Neural cell (in vitro differentiated cells): ENCODE data around the gene ADGRL3. TPM values are rescaled to one million over a fixed set of nuclear protein-coding genes. Genes with fewer than 3 reads are reported as not detected.

Experiments
- H2AFZ ChIP-seq: fragments of 200-600, 300-800 bp; sonication (generic), shearing (Covaris generic); 2 replicates; pipeline ENCODE4 v1.6.0; 2014; ENCODE audit warnings: low read depth, mild to moderate bottlenecking, antibody characterized with exemption, low read length, moderate library complexity
- H3F3A ChIP-seq: fragments of 200-600 bp; shearing (Covaris generic); 2 replicates; pipeline ENCODE4 v1.6.1; 2016; ENCODE audit warnings: mild to moderate bottlenecking, moderate library complexity, mixed read lengths, antibody characterized with exemption, low read length; ENCODE audit not compliant: insufficient read depth, poor library complexity, severe bottlenecking
- H3K27ac ChIP-seq: fragments of 200-600, 300-800 bp; sonication (generic), shearing (Covaris generic); 2 replicates; pipeline ENCODE4 v1.5.1; 2014; ENCODE audit warnings: mild to moderate bottlenecking, low read length, moderate library complexity
- H3K27me3 ChIP-seq: fragments of 300-800, 200-600 bp; sonication (generic), shearing (Covaris generic); 2 replicates; pipeline ENCODE4 v1.6.0; 2014; ENCODE audit warnings: mild to moderate bottlenecking, low read depth, low read length, moderate library complexity; ENCODE audit not compliant: insufficient read depth
- H3K36me3 ChIP-seq: fragments of 300-800, 200-600 bp; sonication (generic), shearing (Covaris generic); 2 replicates; pipeline ENCODE4 v1.5.1; 2014; ENCODE audit warnings: mild to moderate bottlenecking, antibody characterized with exemption, low read length, moderate library complexity; ENCODE audit not compliant: insufficient read depth
- H3K4me2 ChIP-seq: fragments of 300-800, 200-600 bp; sonication (generic), shearing (Covaris generic); 2 replicates; pipeline ENCODE4 v1.6.0; 2014; ENCODE audit warnings: mild to moderate bottlenecking, low read length
- H3K4me3 ChIP-seq: fragments of 300-800, 200-600 bp; sonication (generic), shearing (Covaris generic); 2 replicates; pipeline ENCODE4 v1.5.1; 2014; ENCODE audit warnings: mild to moderate bottlenecking, low read length, moderate library complexity
- H3K79me2 ChIP-seq: fragments of 200-600 bp; shearing (Covaris generic); replicated peaks from 2 replicates; pipeline ENCODE4 v1.6.0; 2014; ENCODE audit warnings: mild to moderate bottlenecking, low read length, moderate library complexity; ENCODE audit not compliant: insufficient read depth
- H3K9ac ChIP-seq: fragments of 300-800, 200-600 bp; sonication (generic), shearing (Covaris generic); 2 replicates; pipeline ENCODE4 v1.6.1; 2016; ENCODE audit warnings: mild to moderate bottlenecking, low read length, mixed read lengths
- H3K9me2 ChIP-seq: fragments of 200-600 bp; shearing (Covaris generic); 2 replicates; pipeline ENCODE4 v1.6.1; 2016; ENCODE audit warnings: mild to moderate bottlenecking, low read length, mixed read lengths; ENCODE audit not compliant: insufficient read depth
- H3K9me3 ChIP-seq: fragments of 200-600, 300-800 bp; sonication (generic), shearing (Covaris generic); 2 replicates; pipeline ENCODE4 v1.6.1; 2016; ENCODE audit warnings: mild to moderate bottlenecking, mixed run types, low read length, moderate library complexity, mixed read lengths
- H4K20me1 ChIP-seq: fragments of 200-600 bp; shearing (Covaris generic); 2 replicates; pipeline ENCODE4 v1.6.1; 2016; ENCODE audit warnings: mild to moderate bottlenecking, mixed run types; ENCODE audit not compliant: insufficient read depth
- EP300 ChIP-seq: fragments of 450-650 bp; conservative IDR thresholded peaks from 2 replicates; pipeline ENCODE4 v1.6.1; 2014; ENCODE audit warnings: antibody characterized with exemption, mild to moderate bottlenecking, moderate library complexity; ENCODE audit not compliant: poor library complexity, severe bottlenecking
- EZH2 ChIP-seq: fragments of 200-600, 300-800 bp; shearing (Covaris generic), sonication (generic); IDR thresholded peaks from 2 replicates; pipeline ENCODE4 v1.6.1; 2014; ENCODE audit warnings: antibody characterized with exemption, low read length, borderline replicate concordance, mild to moderate bottlenecking; ENCODE audit not compliant: insufficient read depth, poor library complexity, severe bottlenecking
- MXI1 ChIP-seq: fragments of 450-650 bp; conservative IDR thresholded peaks from 2 replicates; pipeline ENCODE4 v1.6.1; 2014; ENCODE audit warnings: antibody characterized with exemption, mild to moderate bottlenecking; ENCODE audit not compliant: poor library complexity, severe bottlenecking
- POLR2AphosphoS5 ChIP-seq: IDR thresholded peaks from 2 replicates; pipeline ENCODE4 v1.6.1; 2012
- RAD21 ChIP-seq: fragments of 450-650 bp; conservative IDR thresholded peaks from 2 replicates; pipeline ENCODE4 v1.6.1; 2014; ENCODE audit warnings: antibody characterized with exemption, mild to moderate bottlenecking, moderate library complexity
- SMC3 ChIP-seq: fragments of 450-650 bp; conservative IDR thresholded peaks from 2 replicates; pipeline ENCODE4 v1.6.1; 2014; ENCODE audit warnings: antibody characterized with exemption, mild to moderate bottlenecking, moderate library complexity; ENCODE audit not compliant: poor library complexity
- TAF1 ChIP-seq: IDR thresholded peaks from 2 replicates; pipeline ENCODE4 v1.6.1; 2012; ENCODE audit warnings: low read depth
- polyA plus RNA-seq: library from polyadenylated mRNA; depleted of rRNA; stranded (reverse); fragments of >200 nt; gene quantifications from 2 replicates; pipeline ENCODE4 v1.2.3, GENCODE V29; 2014
- TF ChIP-seq, protein P1 (sequence below): fragments of 450-650 bp; IDR thresholded peaks from 2 replicates; pipeline ENCODE4 v1.5.1; 2014; ENCODE audit warnings: antibody characterized with exemption, mild to moderate bottlenecking, moderate library complexity; ENCODE audit not compliant: poor library complexity, severe bottlenecking
- TF ChIP-seq, protein P2 (sequence below): IDR thresholded peaks from 2 replicates; pipeline ENCODE4 v1.6.1; 2012; ENCODE audit warnings: borderline replicate concordance

Gene ADGRL3
- polyA plus RNA-seq, 1 donor from 2014 or later: 99.4 TPM

DNA sequence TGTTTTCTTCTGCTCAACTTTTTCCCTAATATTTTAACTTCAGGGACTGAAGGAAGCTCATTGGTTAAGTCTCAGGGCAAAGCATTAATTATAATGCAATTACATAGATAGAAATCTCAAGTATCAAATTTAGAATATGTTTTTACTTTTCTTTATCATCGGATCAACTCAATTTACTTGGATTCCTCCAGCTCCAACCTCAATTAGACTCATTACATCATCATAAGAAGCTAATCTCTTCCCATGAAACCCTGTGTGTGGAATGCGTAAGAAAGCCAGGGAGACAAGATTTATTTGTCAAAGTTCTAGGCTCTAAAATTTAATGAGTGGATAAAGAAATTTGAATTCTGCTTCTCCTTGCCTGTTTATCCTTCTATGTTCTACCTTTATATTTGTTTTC lies 918.4 kb downstream of the ADGRL3 start:
- H3K4me3 ChIP-seq: no peak overlapping the region
- H3K4me2 ChIP-seq: no peak overlapping the region
- TF ChIP-seq MXI1 (no peak), RAD21 (no peak), EZH2 (no peak), POLR2AphosphoS5 (no peak), SMC3 (no peak)
- TF ChIP-seq, protein P1, sequence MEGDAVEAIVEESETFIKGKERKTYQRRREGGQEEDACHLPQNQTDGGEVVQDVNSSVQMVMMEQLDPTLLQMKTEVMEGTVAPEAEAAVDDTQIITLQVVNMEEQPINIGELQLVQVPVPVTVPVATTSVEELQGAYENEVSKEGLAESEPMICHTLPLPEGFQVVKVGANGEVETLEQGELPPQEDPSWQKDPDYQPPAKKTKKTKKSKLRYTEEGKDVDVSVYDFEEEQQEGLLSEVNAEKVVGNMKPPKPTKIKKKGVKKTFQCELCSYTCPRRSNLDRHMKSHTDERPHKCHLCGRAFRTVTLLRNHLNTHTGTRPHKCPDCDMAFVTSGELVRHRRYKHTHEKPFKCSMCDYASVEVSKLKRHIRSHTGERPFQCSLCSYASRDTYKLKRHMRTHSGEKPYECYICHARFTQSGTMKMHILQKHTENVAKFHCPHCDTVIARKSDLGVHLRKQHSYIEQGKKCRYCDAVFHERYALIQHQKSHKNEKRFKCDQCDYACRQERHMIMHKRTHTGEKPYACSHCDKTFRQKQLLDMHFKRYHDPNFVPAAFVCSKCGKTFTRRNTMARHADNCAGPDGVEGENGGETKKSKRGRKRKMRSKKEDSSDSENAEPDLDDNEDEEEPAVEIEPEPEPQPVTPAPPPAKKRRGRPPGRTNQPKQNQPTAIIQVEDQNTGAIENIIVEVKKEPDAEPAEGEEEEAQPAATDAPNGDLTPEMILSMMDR: no peak
- no peaks in the 10 kb centered on the region for H4K20me1 ChIP-seq
- no peaks in the 10 kb centered on the region for H3F3A ChIP-seq
- H3K36me3 ChIP-seq: no peaks in the 10 kb centered on the region
- H2AFZ ChIP-seq: no peak overlapping the region
- H3K79me2 ChIP-seq: no peaks in the 10 kb centered on the region
- H3K9me2 ChIP-seq: no peaks in the 10 kb centered on the region
- H3K27me3 ChIP-seq: no peaks in the 10 kb centered on the region
- H3K27ac ChIP-seq: no peak overlapping the region
- H3K9ac ChIP-seq: no peak overlapping the region
- no peaks in the 10 kb centered on the region for H3K9me3 ChIP-seq

DNA sequence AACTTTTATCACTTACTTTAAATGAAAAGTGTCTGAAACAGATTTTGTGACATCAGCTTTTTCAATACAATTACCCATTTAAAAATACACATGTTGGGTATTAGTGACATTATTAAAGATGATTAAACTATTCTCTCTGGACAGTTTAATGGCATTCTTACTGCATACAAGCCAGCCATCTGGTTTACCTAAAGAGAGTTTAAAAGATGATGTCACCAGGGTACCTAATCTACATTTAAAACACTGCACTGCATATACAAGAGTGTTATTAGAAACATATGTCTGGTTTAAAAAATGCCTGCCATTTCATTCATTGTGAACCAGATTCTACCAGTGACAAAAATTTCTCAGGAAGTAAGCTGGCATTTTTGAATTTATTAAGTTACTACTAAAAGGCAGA lies 919.1 kb downstream of the ADGRL3 start:
- H2AFZ ChIP-seq: no peak overlapping the region
- H3K36me3 ChIP-seq: no peaks in the 10 kb centered on the region
- H3K4me3 ChIP-seq: no peak overlapping the region
- no peak overlapping the region for H3K4me2 ChIP-seq
- H3F3A ChIP-seq: no peaks in the 10 kb centered on the region
- H3K9ac ChIP-seq: no peak overlapping the region
- H3K27me3 ChIP-seq: no peaks in the 10 kb centered on the region
- no peaks in the 10 kb centered on the region for H3K79me2 ChIP-seq
- H3K9me3 ChIP-seq: no peaks in the 10 kb centered on the region
- TF ChIP-seq, protein P2, sequence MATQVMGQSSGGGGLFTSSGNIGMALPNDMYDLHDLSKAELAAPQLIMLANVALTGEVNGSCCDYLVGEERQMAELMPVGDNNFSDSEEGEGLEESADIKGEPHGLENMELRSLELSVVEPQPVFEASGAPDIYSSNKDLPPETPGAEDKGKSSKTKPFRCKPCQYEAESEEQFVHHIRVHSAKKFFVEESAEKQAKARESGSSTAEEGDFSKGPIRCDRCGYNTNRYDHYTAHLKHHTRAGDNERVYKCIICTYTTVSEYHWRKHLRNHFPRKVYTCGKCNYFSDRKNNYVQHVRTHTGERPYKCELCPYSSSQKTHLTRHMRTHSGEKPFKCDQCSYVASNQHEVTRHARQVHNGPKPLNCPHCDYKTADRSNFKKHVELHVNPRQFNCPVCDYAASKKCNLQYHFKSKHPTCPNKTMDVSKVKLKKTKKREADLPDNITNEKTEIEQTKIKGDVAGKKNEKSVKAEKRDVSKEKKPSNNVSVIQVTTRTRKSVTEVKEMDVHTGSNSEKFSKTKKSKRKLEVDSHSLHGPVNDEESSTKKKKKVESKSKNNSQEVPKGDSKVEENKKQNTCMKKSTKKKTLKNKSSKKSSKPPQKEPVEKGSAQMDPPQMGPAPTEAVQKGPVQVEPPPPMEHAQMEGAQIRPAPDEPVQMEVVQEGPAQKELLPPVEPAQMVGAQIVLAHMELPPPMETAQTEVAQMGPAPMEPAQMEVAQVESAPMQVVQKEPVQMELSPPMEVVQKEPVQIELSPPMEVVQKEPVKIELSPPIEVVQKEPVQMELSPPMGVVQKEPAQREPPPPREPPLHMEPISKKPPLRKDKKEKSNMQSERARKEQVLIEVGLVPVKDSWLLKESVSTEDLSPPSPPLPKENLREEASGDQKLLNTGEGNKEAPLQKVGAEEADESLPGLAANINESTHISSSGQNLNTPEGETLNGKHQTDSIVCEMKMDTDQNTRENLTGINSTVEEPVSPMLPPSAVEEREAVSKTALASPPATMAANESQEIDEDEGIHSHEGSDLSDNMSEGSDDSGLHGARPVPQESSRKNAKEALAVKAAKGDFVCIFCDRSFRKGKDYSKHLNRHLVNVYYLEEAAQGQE: no peak
- TF ChIP-seq EZH2: no peak
- TF ChIP-seq MXI1: no peak
- no peak for TF ChIP-seq TAF1
- no peak for TF ChIP-seq SMC3
- no peak for TF ChIP-seq POLR2AphosphoS5
- TF ChIP-seq, protein P1: no peak
- TF ChIP-seq EP300: no peak
- no peak for TF ChIP-seq RAD21
- H4K20me1 ChIP-seq: no peaks in the 10 kb centered on the region
- no peak overlapping the region for H3K27ac ChIP-seq
- H3K9me2 ChIP-seq: no peaks in the 10 kb centered on the region
